Smooth muscle cell (in vitro differentiated cells): ENCODE measurements around the gene SULT1E1. TPM values are rescaled to one million over a fixed set of nuclear protein-coding genes. Genes with fewer than 3 reads are reported as not detected.

Source experiments
- DNase-seq: peaks from one replicate; lab custom pipeline; 2025; ENCODE audit not compliant: unreplicated experiment; lab: John Stamatoyannopoulos, UW
- H2AFZ ChIP-seq: fragments of 200-600 bp; sonication (generic); 2 replicates; pipeline ENCODE4 v1.6.0; 2016; ENCODE audit warnings: antibody characterized with exemption, low read depth, mild to moderate bottlenecking
- H3F3A ChIP-seq: fragments of 200-600 bp; sonication (generic); 2 replicates; pipeline ENCODE4 v1.6.0; 2017; ENCODE audit warnings: antibody characterized with exemption, low read depth
- H3K27ac ChIP-seq: fragments of 200-600 bp; sonication (generic); 2 replicates; pipeline ENCODE4 v1.5.1; 2016; ENCODE audit warnings: low read depth, mild to moderate bottlenecking
- H3K27me3 ChIP-seq: fragments of 200-600 bp; sonication (generic); 2 replicates; pipeline ENCODE4 v1.6.1; 2016; ENCODE audit warnings: low read depth, mild to moderate bottlenecking
- H3K36me3 ChIP-seq: fragments of 200-600 bp; sonication (generic); 2 replicates; pipeline ENCODE4 v1.5.1; 2016; ENCODE audit warnings: low read depth
- H3K4me1 ChIP-seq: fragments of 200-600 bp; sonication (generic); 2 replicates; pipeline ENCODE4 v1.5.1; 2016; ENCODE audit warnings: low read depth
- H3K4me2 ChIP-seq: fragments of 200-600 bp; sonication (generic); 2 replicates; pipeline ENCODE4 v1.6.0; 2016; ENCODE audit warnings: mild to moderate bottlenecking
- H3K4me3 ChIP-seq: fragments of 200-600 bp; sonication (generic); 2 replicates; pipeline ENCODE4 v1.5.1; 2016; ENCODE audit warnings: mild to moderate bottlenecking
- H3K79me2 ChIP-seq: fragments of 200-600 bp; sonication (generic); 2 replicates; pipeline ENCODE4 v1.6.0; 2016; ENCODE audit warnings: low read depth, mild to moderate bottlenecking
- H3K9ac ChIP-seq: fragments of 200-600 bp; sonication (generic); 2 replicates; pipeline ENCODE4 v1.6.0; 2016; ENCODE audit warnings: low read depth
- H3K9me3 ChIP-seq: fragments of 200-600 bp; sonication (generic); replicated peaks from 2 replicates; pipeline ENCODE4 v1.5.1; 2016; ENCODE audit warnings: low read depth
- H4K20me1 ChIP-seq: fragments of 200-600 bp; sonication (generic); 2 replicates; pipeline ENCODE4 v1.6.0; 2016; ENCODE audit warnings: low read depth
- CTCF ChIP-seq: fragments of 200-600 bp; sonication (generic); IDR thresholded peaks from 2 replicates; pipeline ENCODE4 v1.5.1; 2017; ENCODE audit warnings: borderline replicate concordance, mild to moderate bottlenecking, antibody characterized with exemption; ENCODE audit not compliant: insufficient read depth, poor library complexity, severe bottlenecking
- WGBS: methylation state at CpG from one replicate; pipeline ENCODE4 v1.1.7; 2016; ENCODE audit warnings: low lambda C conversion rate; 5-methylcytosine and 5-hydroxymethylcytosine counted together
- polyA plus RNA-seq: library from polyadenylated mRNA; unstranded; fragments of >200 nt; fragmentation: Nextera tagmentation; extraction: Ambion mirVana; gene quantifications from 2 replicates; pipeline ENCODE4 v1.2.1, GENCODE V29; 2016
- total RNA-seq: library from RNA; depleted of rRNA; stranded (reverse); fragments of >200 nt; gene quantifications from 2 replicates; pipeline ENCODE4 v1.2.3, GENCODE V29; 2014

SULT1E1 gene
- total and polyA plus RNA-seq, 2 experiments from 2014 or later = not detected

DNA sequence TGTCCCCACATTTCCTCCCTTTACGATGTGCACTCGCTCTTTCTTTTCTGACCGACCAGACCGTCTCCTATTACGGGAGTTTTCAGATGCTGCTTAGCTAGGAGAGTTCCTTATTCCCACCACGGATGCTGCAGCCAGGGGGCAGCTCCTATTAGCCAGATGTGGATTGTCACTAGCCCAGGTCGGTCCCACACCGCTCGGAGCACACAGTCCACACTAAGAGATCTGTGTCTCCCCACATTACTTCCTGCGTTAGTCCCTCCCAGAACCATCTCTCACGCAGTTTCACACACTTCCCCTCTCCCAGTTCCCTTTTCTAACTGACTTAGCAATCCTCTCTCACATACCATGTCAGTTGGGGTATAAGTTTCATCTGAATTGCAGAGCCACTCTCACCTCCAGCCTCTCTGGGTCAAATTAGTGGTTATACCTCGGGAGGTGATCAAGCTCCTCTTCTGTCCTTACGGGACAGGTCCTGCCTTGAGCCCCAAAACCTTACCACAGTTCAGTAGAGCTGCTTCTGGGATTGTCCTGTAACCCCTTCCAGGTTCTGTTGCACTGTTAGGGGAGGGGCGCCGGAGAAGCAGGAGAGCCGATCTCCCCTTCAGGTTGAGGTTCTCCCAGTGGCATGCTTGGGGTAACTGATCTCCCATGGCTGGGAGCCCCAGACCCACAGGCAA, 28.2 kb downstream of the SULT1E1 start:
- no peaks in the 10 kb centered on the region for H3F3A ChIP-seq
- H3K4me1 ChIP-seq = no peaks in the 10 kb centered on the region
- 88% methylated on average over 16 of the region's 16 CpGs for WGBS
- H3K9ac ChIP-seq = no peak overlapping the region
- H4K20me1 ChIP-seq = no peaks in the 10 kb centered on the region
- TF ChIP-seq CTCF = no peak
- no peak for DNase-seq
- no peaks in the 10 kb centered on the region for H3K36me3 ChIP-seq
- H3K4me3 ChIP-seq = peak overlapping the region; percentile 32
- no peaks in the 10 kb centered on the region for H3K79me2 ChIP-seq
- H3K27ac ChIP-seq = no peak overlapping the region
- no peaks in the 10 kb centered on the region for H3K9me3 ChIP-seq
- no peak overlapping the region for H3K4me2 ChIP-seq
- no peaks in the 10 kb centered on the region for H3K27me3 ChIP-seq
- H2AFZ ChIP-seq = no peak overlapping the region

DNA sequence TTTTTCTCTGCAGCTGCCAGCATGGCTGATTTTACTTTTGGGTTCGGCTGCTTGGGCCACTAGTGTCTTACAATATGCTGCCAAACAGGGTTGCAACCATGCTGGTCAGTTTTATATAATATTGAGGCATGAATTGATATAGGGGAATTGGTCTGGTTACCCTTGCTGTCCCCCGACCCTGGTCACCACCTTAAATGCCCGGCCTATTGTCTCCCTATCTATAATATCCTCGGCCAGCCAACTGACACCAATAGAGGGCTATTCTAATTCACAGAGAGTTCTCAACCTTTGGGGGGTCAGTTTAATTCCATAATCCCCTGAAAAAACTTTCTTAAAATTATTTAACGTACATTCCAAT, 28.7 kb downstream of the SULT1E1 start:
- Histone ChIP-seq H3K4me1 (no peaks in the 10 kb centered on the region), H4K20me1 (no peaks in the 10 kb centered on the region), H3K36me3 (no peaks in the 10 kb centered on the region), H3K9ac (no peak overlapping the region), H3F3A (no peaks in the 10 kb centered on the region), H2AFZ (no peak overlapping the region), H3K27me3 (no peaks in the 10 kb centered on the region), H3K27ac (no peak overlapping the region), H3K4me2 (no peak overlapping the region), H3K4me3 (peak overlapping the region; percentile 32), H3K79me2 (no peaks in the 10 kb centered on the region), H3K9me3 (no peaks in the 10 kb centered on the region)
- TF ChIP-seq CTCF = no peak
- WGBS = 92% methylated on average over 5 of the region's 5 CpGs
- no peak for DNase-seq

- H3K4me2 ChIP-seq = no peak overlapping the region
- peak overlapping the region; percentile 32 for H3K4me3 ChIP-seq
- no peaks in the 10 kb centered on the region for H4K20me1 ChIP-seq
- no peak overlapping the region for H3K9ac ChIP-seq
- H3K27me3 ChIP-seq = no peaks in the 10 kb centered on the region
- 68% methylated on average over 6 of the region's 6 CpGs for WGBS
- no peaks in the 10 kb centered on the region for H3K9me3 ChIP-seq
- H3K36me3 ChIP-seq = no peaks in the 10 kb centered on the region
- H3K27ac ChIP-seq = no peak overlapping the region
- TF ChIP-seq CTCF = no peak
- no peak for DNase-seq
- no peaks in the 10 kb centered on the region for H3F3A ChIP-seq
- no peaks in the 10 kb centered on the region for H3K4me1 ChIP-seq
- H2AFZ ChIP-seq = no peak overlapping the region
- no peaks in the 10 kb centered on the region for H3K79me2 ChIP-seq
Observed at GRCh38 chr4:69830560-69831269, 29.2 kb downstream of the SULT1E1 start.
